Activated naive CD8-positive, alpha-beta T cell treated with anti-CD3 and anti-CD28 coated beads, Interleukin-2, amount 50 U/mL, for 16 hours (primary cell): Measurements from ENCODE around the gene PRAMEF12.
"Not testable (repeated sequence)": the region's sequence is repeated elsewhere in the genome, so short reads cannot be mapped to it uniquely, and the experiment has no call there.

Source experiments
- DNase-seq: peaks from one replicate; pipeline ENCODE4 v3.0.0-alpha.2; 2020; ENCODE audit warnings: low read depth, low spot score

PRAMEF12 gene

DNA sequence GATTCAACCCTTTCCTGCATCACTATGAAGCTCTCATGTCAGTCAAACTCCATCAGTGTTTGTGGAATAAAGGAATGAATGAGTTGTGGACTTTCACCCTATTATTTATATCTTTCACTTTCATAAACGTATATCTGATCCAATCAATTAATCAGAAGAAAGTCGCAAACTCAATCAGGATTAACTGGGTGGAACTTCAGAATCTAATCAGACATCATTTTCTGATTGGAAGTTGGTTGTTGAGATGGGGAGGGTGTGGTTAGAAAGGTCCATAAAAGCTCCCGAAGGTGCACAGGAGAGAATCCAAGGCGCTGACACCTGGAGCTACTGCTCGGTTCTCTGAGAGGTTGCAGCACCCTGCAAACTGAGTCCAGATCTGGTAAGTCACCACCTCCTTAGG lies at the start of gene PRAMEF12:
PRAMEF12 (plus strand) TSS at position 301 of the 400 bp plus-strand sequence. CDS start 1,130 bp downstream, outside the sequence.
- DNase-seq: no peak

DNA sequence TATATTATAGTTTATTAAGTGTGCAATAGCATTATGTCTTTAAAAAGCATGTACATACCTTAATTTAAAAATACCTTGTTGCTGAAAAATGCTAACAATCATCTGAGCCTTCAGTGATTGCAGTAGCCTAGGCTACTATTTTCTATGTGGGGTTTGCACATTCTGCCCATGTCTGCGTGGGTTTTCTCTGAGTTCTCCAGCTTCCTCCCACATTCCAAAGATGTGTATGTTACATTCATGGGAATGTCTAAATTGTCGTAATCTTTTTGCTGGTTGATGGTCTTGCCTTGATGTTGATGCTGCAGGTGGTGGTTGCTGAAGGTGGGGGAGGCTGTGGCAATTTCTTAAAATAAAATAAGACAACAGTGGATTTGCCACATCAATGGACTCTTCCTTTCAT lies 45.1 kb upstream of the PRAMEF12 start:
- DNase-seq: no peak

DNA sequence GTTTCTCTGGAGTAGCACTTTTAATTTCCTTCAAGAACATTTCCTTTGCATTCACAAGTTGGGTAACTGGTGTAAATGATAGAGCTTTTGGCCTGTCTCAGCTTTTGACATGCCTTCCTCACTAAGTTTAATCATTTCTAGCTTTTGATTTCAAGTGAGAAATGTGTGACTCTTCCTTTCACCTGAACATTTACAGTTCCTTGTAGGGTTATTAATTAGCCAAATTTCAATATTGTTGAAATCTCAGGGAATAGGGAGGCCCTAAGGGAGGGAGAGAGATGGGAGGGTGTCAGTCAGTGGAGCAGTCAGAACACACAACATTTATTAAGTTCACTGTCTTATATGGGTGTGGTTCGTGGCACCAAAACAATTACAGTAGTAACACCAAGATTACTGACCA lies 43.4 kb upstream of the PRAMEF12 start:
- DNase-seq: no peak

DNA sequence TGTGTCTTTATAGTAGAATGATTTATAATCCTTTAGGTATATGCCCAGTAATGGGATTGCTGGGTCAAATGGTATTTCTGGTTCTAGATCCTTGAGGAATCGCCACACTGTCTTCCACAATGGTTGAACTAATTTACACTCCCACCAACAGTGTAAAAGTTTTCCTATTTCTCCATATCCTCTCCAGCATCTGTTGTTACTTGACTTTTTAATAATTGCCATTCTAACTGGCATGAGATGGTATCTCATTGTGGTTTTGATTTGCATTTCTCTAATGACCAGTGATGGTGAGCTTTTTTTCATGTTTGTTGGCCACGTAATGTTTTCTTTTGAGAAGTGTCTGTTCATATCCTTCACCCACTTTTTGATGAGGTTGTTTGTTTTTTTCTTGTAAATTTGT lies 42.5 kb upstream of the PRAMEF12 start:
- DNase-seq: not testable (repeated sequence)

DNA sequence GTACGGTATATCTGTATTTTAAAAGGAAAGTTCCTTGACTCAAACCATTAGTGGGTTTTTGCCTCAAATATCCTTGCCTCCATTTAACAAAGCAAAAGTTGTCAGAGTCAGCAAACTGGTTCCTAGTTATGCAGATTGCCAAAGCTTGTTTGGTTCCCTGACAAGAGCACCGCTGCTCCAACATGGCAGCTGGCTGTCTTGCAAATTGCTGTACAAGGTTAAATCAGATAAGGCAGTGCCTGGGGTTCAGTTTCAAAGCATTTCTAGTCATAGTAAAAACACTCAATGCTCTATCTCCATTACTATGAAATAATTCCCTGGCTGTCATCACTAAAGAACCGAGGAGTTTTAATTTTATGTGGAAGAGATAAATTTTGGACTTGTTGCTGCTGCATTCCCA lies 38.9 kb upstream of the PRAMEF12 start:
- DNase-seq: no peak

DNA sequence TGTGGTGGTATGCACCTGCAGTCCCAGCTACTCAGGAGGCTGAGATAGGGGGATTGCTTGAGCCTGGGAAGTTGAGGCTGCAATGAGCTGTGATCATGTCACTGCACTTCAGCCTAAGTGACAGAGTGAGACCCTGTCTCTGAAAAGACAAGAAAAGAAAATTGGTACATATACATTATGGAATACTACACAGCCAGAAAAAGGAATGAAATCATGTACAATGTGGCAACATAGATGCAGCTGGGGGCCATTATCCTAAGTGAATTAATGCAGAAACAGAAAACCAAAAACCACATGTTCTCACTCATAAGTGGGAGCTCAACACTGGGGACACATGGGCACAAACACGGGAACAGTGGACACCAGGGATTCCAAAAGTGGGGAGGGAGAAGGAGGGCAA lies 34.6 kb upstream of the PRAMEF12 start:
- no peak for DNase-seq

DNA sequence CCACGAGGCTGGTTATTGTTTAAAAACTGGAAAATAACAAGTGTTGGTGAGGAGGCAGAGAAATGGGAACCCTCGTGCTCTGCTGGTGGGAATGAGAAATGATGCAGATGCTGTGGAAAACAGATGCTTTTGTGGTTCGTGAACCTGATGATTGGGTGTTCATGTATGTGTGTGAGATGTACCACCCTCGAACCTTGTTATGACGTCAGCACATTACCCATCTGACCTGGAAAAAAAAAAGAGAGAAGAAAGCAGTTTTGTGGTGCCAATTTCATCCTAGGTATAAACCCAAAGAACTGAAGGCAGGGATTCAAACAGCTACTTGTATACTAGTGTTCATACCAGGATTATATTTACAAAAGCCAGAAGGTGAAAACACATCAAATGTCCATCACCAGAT lies 33.9 kb upstream of the PRAMEF12 start:
- DNase-seq: no peak

DNA sequence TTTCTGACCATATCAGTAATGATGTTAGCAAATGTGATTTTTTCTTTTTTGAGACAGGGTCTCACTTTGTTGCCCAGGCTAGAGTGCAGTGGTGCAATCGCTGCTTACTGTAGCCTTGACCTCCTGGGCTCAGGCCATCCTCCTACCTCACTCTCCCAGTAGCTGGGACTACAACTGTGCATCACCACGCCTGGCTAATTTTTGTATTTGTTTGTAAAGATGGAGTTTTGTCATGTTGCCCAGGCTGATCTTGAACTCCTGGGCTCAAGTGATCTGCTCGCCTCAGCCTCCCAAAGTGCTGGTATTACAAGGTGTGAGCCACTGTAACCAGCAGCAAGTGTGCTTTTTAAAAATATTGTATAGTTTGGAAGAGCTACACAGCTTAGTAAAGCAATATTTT lies 31.6 kb upstream of the PRAMEF12 start:
- no peak for DNase-seq

DNA sequence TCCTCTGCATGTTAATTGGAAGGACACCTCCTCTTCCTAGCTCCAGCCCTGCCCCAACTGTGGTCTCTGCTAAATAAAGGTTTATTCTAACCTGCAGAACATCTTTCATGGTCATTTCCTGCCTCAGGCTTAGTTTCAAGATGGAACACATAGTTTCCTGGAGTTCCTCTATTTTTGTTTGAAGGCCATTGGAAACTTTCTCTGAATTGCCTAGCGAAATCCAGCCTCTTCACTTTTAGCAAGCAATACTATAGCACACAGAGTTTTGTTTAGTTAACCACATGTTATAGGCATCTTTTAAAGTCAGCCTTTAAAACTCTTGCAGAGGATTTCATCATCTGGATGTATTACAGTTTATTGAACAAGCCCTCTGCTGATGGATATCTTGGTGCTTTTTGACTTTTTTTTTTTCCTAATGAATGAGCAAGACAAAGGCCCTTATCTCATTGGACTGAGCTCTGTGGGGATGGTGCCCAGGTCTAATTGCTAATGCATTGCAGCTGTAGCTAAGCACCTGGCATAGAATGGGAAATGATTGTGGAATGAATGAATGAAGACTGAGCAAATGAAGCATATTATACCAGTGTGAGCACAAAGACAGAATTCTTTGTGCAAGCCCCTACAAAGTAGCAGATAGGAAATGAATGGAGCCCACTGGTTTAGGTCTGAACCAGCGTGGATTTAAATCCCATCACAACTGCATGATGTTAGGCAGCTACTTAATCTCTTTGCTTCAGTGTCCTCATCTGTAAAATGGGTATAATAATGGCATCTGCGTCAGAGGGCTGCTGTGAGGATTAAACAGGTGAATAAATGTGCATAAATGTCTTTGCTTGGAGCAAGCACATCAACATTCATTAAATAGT lies 28.2 kb upstream of the PRAMEF12 start:
- no peak for DNase-seq

DNA sequence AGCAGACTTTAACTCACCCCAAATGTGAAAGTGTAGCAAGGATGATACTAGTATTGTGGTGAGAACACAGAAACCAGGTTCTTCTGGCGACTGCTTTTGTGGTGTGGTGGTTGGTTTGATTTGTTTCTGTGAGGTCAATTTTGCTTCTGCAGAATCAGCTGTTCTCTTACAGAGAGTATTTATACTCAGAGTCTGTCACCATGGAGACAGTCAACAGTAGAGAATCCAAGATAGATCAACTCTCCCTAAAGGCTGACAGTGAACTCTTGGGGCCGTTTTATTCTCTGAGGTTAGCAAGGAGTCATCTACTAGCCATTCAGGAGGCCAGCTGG lies 27.6 kb upstream of the PRAMEF12 start, which contains the start of gene CFAP107:
CFAP107 (plus strand) TSS at position 209 of the 332 bp plus-strand sequence. CDS start 231 bp downstream, outside the sequence.
- no peak for DNase-seq

DNA sequence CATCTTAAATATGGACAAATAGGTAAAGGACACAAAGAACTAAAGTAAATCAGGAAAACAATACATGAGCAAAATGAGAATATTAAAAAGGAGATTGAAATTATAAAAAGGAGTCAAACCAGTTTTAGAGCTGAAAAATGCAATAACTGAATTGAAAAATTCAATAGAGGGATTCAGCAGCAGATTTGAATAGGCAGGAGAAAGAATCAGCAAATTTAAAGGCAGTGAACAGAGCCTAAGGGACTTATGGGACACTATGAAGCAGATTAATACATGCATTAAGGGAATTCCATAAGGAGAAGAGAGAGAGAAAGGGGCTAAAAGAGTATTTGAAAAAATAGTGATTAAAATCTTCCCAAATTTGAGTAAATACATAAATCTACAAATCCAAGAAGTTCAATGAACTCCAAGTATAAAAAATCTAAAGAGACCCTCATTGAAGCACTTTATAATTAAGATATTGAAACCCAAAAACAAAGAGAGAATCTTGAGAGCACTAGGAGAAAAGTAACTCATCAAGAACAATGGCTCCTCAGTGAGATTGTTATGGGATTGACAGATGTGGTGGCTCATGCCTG lies 24.7 kb upstream of the PRAMEF12 start:
- no peak for DNase-seq

DNA sequence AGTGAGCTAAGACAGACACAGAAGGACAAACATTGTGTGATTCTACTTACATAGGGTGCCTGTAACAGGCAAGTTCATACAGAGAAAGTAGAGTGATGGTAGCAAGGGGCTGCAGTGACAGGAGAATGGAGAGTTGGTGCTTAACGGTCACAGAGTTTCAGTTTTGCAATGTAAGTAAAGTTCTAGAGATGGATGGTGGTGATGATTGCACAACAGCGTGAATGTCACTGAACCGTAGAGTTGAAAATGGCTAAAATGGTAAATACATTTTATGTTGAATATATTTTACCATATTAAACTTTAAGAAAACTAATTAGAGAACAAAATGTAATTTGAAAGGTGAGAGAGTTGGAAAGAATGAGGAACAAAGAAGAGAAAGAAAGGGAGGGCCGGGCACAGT lies 18.8 kb upstream of the PRAMEF12 start:
- DNase-seq: no peak

DNA sequence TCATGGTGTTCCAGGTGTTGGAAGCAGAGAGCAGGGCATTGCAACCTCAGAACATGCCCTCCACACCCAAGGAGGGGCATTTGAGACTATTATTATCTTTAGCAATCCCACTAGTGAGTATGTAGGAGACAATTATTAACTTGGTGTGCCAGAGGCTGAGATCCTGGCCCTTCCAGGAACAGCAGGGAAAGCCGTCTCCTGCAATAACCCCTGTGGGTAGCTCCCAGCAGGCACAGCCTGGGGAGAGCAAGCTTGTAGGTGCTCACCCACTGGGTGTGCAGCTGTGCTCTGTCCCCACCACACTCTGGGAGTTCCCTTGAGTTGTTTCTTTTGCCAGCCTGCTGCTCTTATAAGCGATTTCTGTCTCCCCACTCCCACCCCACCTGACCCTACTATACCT lies 17.3 kb upstream of the PRAMEF12 start:
- DNase-seq: no peak

DNA sequence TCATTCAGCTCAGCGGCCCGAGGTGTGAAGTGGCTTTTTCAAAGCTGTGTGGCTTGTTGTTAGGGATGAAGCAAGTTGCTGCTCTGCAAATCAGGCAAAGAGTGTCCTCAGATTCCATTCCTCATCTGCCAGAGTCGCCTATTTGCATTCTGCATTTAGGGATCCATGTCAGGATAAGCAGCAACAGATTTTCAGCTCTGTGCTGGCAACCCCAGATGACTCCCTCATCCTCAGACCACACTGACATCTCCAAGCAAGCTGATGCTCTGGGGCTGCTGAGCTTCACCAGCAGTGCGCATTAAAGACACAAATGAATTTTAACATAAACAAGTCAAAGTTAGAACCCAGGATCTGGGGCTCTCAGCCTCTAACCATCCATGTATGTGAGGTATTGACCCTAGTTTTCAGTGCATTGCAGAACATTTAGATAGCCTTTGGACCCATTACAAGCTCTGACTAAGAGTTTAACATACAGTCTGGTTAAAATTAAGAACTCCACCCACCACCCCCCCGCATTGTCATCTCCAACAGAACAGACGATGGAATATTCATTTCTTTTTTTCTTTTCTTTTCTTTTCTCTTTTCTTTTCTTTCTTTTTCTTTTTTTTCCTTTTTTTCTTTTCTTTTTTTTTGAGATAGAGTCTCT lies 16.6 kb upstream of the PRAMEF12 start:
- no peak for DNase-seq

DNA sequence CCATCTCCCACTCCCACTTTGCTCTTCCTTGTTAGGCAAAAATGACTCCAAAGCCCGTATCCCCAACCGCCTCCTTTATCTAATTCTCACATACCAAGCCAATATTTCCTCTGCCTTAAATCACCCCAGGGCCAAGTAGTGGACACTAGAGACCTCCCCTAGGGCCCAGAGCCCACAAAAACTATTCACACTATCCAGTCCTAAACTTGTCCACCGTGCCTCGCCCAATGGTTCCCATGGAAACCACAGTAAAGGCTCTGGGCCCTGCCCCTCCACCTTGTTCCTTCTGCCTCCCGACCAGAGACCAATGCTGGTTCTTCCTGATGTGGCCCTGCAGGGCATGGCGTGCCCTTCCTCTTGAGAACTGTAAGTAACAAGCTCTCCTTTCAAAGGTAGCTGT lies 15.7 kb upstream of the PRAMEF12 start:
- DNase-seq: no peak

DNA sequence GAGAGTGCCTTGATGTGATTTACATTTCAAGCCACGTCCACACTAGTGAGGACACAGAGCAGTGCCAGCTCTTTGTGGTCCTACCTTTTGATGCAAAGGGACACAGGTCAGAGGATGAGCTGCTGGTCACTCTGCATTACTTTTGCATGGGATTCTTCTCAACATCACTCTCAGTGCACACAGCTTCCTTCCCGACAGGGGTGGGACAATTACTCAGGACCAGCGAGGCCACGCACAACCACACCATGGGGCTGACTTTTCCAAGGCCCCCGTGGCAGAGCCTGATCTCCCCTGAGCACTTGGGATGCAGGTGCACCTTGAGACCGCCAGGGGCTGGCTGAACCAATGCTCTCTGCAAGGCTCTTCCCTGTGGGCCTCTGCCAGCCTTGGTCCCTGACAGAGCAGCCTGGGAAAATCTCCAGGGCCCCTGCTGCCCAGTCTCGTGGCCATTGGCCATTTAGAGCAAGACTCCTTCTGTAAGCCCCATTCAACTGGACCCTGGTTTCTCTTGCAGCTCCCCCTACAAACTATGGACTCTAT lies 13.2 kb upstream of the PRAMEF12 start:
- no peak for DNase-seq

DNA sequence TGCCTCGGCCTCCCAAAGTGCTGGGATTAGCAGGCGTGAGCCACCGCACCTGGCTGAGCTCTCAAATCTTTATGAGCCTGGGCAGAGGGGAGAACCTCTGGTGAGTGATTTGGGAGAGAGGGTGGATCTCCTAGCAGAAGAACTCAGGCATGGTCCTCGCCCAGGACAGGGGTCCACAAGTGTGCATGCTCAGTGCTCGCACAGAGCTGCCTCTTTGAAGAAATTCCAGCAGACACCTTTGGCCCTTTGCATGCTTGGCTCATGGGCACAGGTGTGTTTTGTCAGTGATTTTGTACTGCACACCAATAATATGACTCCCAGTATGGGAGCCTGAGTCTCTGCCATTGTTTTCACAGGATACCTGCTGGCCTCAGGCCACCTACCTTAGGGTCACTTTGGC lies 11.8 kb upstream of the PRAMEF12 start:
- no peak for DNase-seq

DNA sequence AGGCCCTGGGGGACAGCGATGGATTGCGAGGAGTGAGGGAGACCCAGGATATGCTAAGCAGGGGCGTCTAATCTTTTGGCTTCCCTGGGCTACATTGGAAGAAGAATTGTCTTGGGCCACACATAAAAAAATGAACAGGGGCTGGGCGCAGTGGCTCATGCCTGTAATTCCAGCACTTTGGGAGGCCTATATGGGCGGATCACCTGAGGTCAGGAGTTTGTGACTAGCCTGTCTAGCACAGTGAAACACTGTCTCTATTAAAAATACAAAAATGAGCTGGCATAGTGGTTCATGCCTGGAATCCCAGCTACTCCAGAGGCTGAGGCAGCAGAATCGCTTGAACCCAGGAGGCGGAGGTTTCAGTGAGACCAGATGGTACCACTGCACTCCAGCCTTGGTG lies 10.8 kb upstream of the PRAMEF12 start:
- DNase-seq: no peak

DNA sequence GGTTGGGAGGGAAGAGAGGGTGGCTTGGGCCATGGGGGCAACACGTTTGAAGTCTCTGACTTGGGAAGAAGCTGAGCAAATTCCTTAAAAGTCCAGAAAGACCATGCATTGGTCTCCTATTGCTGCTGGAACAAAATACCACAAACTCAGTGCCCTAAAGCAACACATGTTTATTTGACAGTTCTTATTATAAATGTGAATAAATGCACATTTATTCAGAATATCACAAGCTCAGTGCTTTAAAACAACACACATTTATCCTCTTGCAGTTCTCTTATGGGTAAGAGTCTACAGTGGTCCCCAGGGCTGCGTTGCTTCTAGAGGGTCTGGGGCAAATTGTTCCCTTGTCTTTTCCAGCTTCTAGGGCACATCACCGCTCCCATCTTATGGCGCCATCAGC lies 10.1 kb upstream of the PRAMEF12 start:
- DNase-seq: no peak

DNA sequence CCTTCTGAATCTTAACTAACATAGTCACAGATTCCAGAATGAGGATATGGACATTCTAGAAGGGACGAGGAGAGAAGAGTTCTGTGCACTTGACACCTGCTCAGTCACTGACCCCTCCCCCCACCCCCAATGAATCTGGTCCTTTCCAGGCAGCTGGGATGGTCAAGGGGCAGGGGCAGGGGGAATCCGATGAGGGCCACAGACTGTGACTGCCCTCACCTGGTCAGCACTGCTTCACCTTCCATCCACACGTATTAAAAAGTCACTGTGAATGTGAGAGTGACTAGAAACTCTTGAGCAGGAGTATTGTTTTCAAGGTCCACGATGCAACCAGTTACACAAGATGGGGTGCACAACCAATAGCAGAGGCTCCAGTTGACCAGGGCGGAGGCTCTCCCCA lies 9.5 kb upstream of the PRAMEF12 start:
- no peak for DNase-seq

DNA sequence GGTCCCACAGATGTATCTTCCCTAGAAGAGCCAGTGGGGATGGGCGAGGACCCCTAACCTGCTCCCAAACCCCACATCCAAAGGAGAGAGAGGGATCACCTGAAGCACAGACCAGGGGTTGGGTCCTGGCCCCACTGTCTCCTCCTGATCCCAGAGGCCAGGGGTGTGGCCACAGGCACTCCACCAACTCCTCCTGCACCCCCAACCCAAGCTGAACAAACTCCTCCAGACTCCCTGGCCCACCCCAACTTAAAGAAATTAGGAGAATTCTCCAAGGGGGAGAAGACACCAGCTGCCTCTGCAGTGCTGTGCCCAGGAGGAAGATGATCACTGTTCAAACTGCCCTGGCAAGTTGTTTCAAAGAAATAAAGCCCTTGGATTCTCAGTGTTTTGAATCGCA lies 4.5 kb upstream of the PRAMEF12 start:
- DNase-seq: no peak

DNA sequence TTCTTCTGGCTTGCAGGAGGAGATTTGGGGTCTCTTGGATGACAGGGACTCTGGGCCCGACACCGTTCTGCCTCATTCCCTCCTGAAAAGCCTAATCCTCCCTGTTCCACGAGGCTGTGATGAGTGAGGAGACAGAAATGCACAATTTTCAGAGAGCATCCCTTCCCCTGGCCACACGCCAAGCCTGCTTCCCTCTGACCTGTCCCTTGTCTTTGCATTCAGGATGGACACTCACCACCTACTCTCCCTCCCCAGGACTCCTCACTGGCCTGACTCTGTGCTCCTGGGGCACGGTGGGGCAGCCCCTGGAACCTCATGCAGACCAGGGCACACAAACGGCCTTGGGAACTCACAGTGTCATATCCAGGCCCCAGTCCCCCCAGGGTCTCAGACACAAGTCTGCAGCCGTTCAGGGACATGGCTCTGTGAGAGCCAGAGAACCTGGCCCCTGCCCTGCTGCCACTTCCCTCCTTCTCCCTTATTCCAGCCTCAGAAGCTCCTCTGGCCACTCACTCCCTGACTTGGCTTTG lies 3.5 kb upstream of the PRAMEF12 start:
- DNase-seq: no peak
